H1 (cell line): ENCODE results near the gene MYO16. TPM values are rescaled to one million over a fixed set of nuclear protein-coding genes. Genes with fewer than 3 reads are reported as not detected.

Experiments used
- CTCF ChIA-PET: fragments of 300-600 bp; sonication (Branson Sonifier 250); formaldehyde crosslinking; loops from one replicate; lab custom pipeline; 2021; ENCODE audit not compliant: partially characterized antibody; lab: Charles Lee
- POLR2A ChIA-PET: fragments of 300-600 bp; sonication (Branson Sonifier 250); formaldehyde crosslinking; loops from one replicate; lab custom pipeline; 2021; ENCODE audit warnings: inconsistent platforms; ENCODE audit not compliant: partially characterized antibody; lab: Charles Lee
- DNase-seq, 2 experiments: peaks; one replicate each; pipeline versions ENCODE4 v3.0.0 to v3.0.0-alpha.2; 2010 to 2022; ENCODE audit warnings: low spot score in 2 of 2, low read depth in 1 of 2, mixed read lengths in 1 of 2
- FAIRE-seq: peaks from 2 replicates; lab custom pipeline; 2011; peaks lifted over from hg19 to GRCh38; lab: Jason Lieb, UNC
- H2AFZ ChIP-seq: 2 replicates; pipeline ENCODE4 v1.8.1; 2012; ENCODE audit warnings: low read length, inconsistent platforms
- H2AK5ac ChIP-seq: 2 replicates; pipeline ENCODE4 v1.6.1; 2013; ENCODE audit warnings: low read depth, low read length
- H2BK120ac ChIP-seq: replicated peaks from 2 replicates; pipeline ENCODE3; 2013; ENCODE audit warnings: low read depth, low read length, inconsistent platforms
- H2BK12ac ChIP-seq: 2 replicates; pipeline ENCODE4 v1.6.1; 2013; ENCODE audit warnings: low read depth, low read length
- H2BK15ac ChIP-seq: 2 replicates; pipeline ENCODE4 v1.6.1; 2013; ENCODE audit warnings: low read length
- H2BK20ac ChIP-seq: 2 replicates; pipeline ENCODE4 v1.6.1; 2013; ENCODE audit warnings: low read length
- H2BK5ac ChIP-seq: 2 replicates; pipeline ENCODE4 v1.6.1; 2013; ENCODE audit warnings: low read depth, low read length
- H3K14ac ChIP-seq: 2 replicates; pipeline ENCODE4 v1.6.1; 2013; ENCODE audit warnings: inconsistent platforms; ENCODE audit not compliant: insufficient read length
- H3K18ac ChIP-seq: 2 replicates; pipeline ENCODE4 v1.6.1; 2013; ENCODE audit warnings: low read length; ENCODE audit errors: extremely low read depth
- H3K23ac ChIP-seq: 2 replicates; pipeline ENCODE4 v1.6.1; 2013; ENCODE audit warnings: inconsistent platforms; ENCODE audit not compliant: insufficient read length
- H3K23me2 ChIP-seq: 2 replicates; pipeline ENCODE4 v1.6.1; 2013; ENCODE audit warnings: low read depth, low read length
- H3K27ac ChIP-seq: 2 replicates; pipeline ENCODE4 v1.6.1; 2011; ENCODE audit warnings: low read depth, low read length, inconsistent platforms
- H3K27me3 ChIP-seq, 4 experiments: replicated peaks in 1 of 4; 1 replicate in 1 of 4; 2 replicates in 3 of 4; pipeline versions ENCODE4 v1.6.1 to v1.8.1; 2011 to 2013; ENCODE audit warnings: low read length in 3 of 4, mild to moderate bottlenecking in 3 of 4, inconsistent platforms in 2 of 4, mixed read lengths in 2 of 4, moderate library complexity in 1 of 4; ENCODE audit not compliant: control insufficient read depth in 3 of 4, insufficient read depth in 3 of 4; ENCODE audit errors: extremely low read depth in 1 of 4
- H3K36me3 ChIP-seq, 4 experiments: 2 replicates each; pipeline versions ENCODE4 v1.6.1 to v1.8.1; 2011 to 2013; ENCODE audit warnings: mild to moderate bottlenecking in 4 of 4, low read length in 3 of 4, moderate library complexity in 2 of 4, control low read depth in 1 of 4, inconsistent platforms in 1 of 4; ENCODE audit not compliant: insufficient read depth in 4 of 4, control insufficient read depth in 2 of 4
- H3K4ac ChIP-seq: replicated peaks from 2 replicates; pipeline ENCODE3; 2013; ENCODE audit warnings: low read length, low read depth, mixed read lengths, inconsistent platforms; ENCODE audit not compliant: insufficient read length
- H3K4me1 ChIP-seq, 4 experiments: replicated peaks in 1 of 4; 1 replicate in 1 of 4; 2 replicates in 3 of 4; pipeline versions ENCODE4 v1.6.1 to v1.8.1; 2011 to 2013; ENCODE audit warnings: low read length in 3 of 4, inconsistent platforms in 2 of 4, mixed read lengths in 1 of 4; ENCODE audit not compliant: insufficient read depth in 4 of 4, control insufficient read depth in 3 of 4
- H3K4me2 ChIP-seq, 2 experiments: 2 replicates each; pipeline versions ENCODE4 v1.6.1 to v1.8.1; 2011 to 2013; ENCODE audit warnings: low read depth in 2 of 2, low read length in 2 of 2, control low read depth in 1 of 2, inconsistent platforms in 1 of 2, mild to moderate bottlenecking in 1 of 2; ENCODE audit not compliant: insufficient read depth in 1 of 2
- H3K4me3 ChIP-seq, 4 experiments: fragments of 200-600, 300-600 bp in 1 of 4; sonication (generic), shearing (Covaris generic), sonication (Bioruptor Twin) in 1 of 4; 2 replicates each; pipeline versions ENCODE4 v1.5.1 to v1.8.1; 2011 to 2016; ENCODE audit warnings: low read length in 4 of 4, low read depth in 3 of 4, control low read depth in 2 of 4, inconsistent platforms in 2 of 4, mild to moderate bottlenecking in 2 of 4, mixed read lengths in 1 of 4, moderate library complexity in 1 of 4; ENCODE audit not compliant: insufficient read depth in 2 of 4; ENCODE audit errors: extremely low read depth in 1 of 4
- H3K56ac ChIP-seq: replicated peaks from 2 replicates; pipeline ENCODE3; 2013; ENCODE audit warnings: low read depth, mild to moderate bottlenecking, mixed read lengths, low read length, inconsistent platforms; ENCODE audit not compliant: insufficient read length
- H3K79me1 ChIP-seq: 2 replicates; pipeline ENCODE4 v1.6.1; 2013; ENCODE audit warnings: low read depth, low read length, control low read depth
- H3K79me2 ChIP-seq, 2 experiments: 2 replicates each; pipeline versions ENCODE4 v1.6.1 to v1.8.1; 2012 to 2013; ENCODE audit warnings: low read length in 2 of 2, mild to moderate bottlenecking in 2 of 2, inconsistent platforms in 1 of 2; ENCODE audit not compliant: insufficient read depth in 2 of 2, control insufficient read depth in 1 of 2
- H3K9ac ChIP-seq, 4 experiments: replicated peaks in 1 of 4; 1 replicate in 1 of 4; 2 replicates in 3 of 4; pipeline versions ENCODE4 v1.6.1 to v1.8.1; 2011 to 2013; ENCODE audit warnings: low read depth in 3 of 4, low read length in 3 of 4, control low read depth in 2 of 4, mild to moderate bottlenecking in 2 of 4, moderate library complexity in 2 of 4, inconsistent platforms in 1 of 4; ENCODE audit errors: extremely low read depth in 1 of 4
- H3K9me3 ChIP-seq, 2 experiments: 2 replicates each; pipeline versions ENCODE4 v1.6.1 to v1.8.1; 2012 to 2013; ENCODE audit warnings: mild to moderate bottlenecking in 2 of 2, moderate library complexity in 2 of 2, control low read depth in 1 of 2, inconsistent platforms in 1 of 2, low read depth in 1 of 2, low read length in 1 of 2, mixed read lengths in 1 of 2; ENCODE audit not compliant: insufficient read depth in 2 of 2
- H4K20me1 ChIP-seq, 2 experiments: replicated peaks in 1 of 2; 2 replicates each; pipeline versions ENCODE3 to v1.8.1; 2011 to 2013; ENCODE audit warnings: inconsistent platforms in 2 of 2, low read length in 2 of 2, mild to moderate bottlenecking in 1 of 2; ENCODE audit not compliant: insufficient read depth in 2 of 2, control insufficient read depth in 1 of 2
- H4K5ac ChIP-seq: 2 replicates; pipeline ENCODE4 v1.6.1; 2013; ENCODE audit warnings: low read length, low read depth, mixed read lengths, inconsistent platforms; ENCODE audit not compliant: insufficient read length
- H4K8ac ChIP-seq: 2 replicates; pipeline ENCODE4 v1.8.0; 2013; ENCODE audit warnings: mild to moderate bottlenecking, moderate library complexity, low read length, inconsistent platforms; ENCODE audit not compliant: insufficient read depth; ENCODE audit errors: extremely low read depth
- H4K91ac ChIP-seq: replicated peaks from 2 replicates; pipeline ENCODE3; 2013; ENCODE audit warnings: low read length, mixed read lengths, inconsistent platforms; ENCODE audit not compliant: insufficient read length
- GABPA ChIP-seq: IDR thresholded peaks from 2 replicates; pipeline ENCODE4 v1.6.1; 2011; ENCODE audit warnings: mild to moderate bottlenecking, low read length, moderate library complexity, borderline replicate concordance; ENCODE audit not compliant: insufficient read depth
- POLR2AphosphoS5 ChIP-seq: IDR thresholded peaks from 2 replicates; pipeline ENCODE4 v1.6.1; 2011; ENCODE audit warnings: low read depth, low read length
- POU5F1 ChIP-seq: IDR thresholded peaks from 2 replicates; pipeline ENCODE4 v1.6.1; 2011; ENCODE audit warnings: low read depth, mild to moderate bottlenecking, low read length, moderate library complexity
- RAD21 ChIP-seq, 2 experiments: IDR thresholded peaks in 1 of 2; conservative IDR thresholded peaks in 1 of 2; 2 replicates each; pipeline ENCODE4 v1.6.1; 2011; ENCODE audit warnings: low read depth in 2 of 2, low read length in 2 of 2, improper control_type of control experiment in 1 of 2, inconsistent platforms in 1 of 2, mild to moderate bottlenecking in 1 of 2, moderate library complexity in 1 of 2
- SP4 ChIP-seq: IDR thresholded peaks from 2 replicates; pipeline ENCODE4 v1.6.1; 2012; ENCODE audit warnings: low read length, inconsistent platforms
- WGBS, 2 experiments: shearing (Covaris generic) in 1 of 2; methylation state at CpG; one replicate each; pipeline versions ENCODE4 v1.1.6 to v1.1.7; 2013 to 2015; ENCODE audit warnings: low lambda C conversion rate in 2 of 2, mixed read lengths in 2 of 2, inconsistent platforms in 1 of 2, low coverage in 1 of 2, missing lambda C conversion rate in 1 of 2; ENCODE audit not compliant: insufficient replicate concordance in 2 of 2, insufficient coverage in 1 of 2, insufficient read length in 1 of 2; ENCODE audit errors: extremely low coverage in 1 of 2, missing lambda C conversion rate in 1 of 2; 5-methylcytosine and 5-hydroxymethylcytosine counted together
- polyA plus RNA-seq, 7 experiments: library from polyadenylated mRNA; depleted of rRNA in 3 of 7; stranded (reverse) in 5 of 7; unstranded in 2 of 7; fragments of >200 nt in 5 of 7; fragments of 200-250 nt in 2 of 7; gene quantifications; 1 replicate in 5 of 7; 2 replicates in 1 of 7; 4 replicates in 1 of 7; pipeline versions ENCODE4 v1.2.1 to v1.2.3, GENCODE V29; 2011 to 2013; ENCODE audit warnings: missing spikeins in 2 of 7, mixed read lengths in 2 of 7
- total RNA-seq: library from RNA; stranded (reverse); fragmentation: NEBNext Ultra II Directional; extraction: Animal tissue kit (Norgen Biotek cat#: 25700); gene quantifications from 2 replicates; pipeline ENCODE4 v1.2.1, GENCODE V29; 2021

Gene MYO16
- total and polyA plus RNA-seq, 2 of the 8 experiments (the other 6 are each of a cell fraction or from before 2014, with no cell fraction given), result 0.02 to 0.22 TPM

DNA sequence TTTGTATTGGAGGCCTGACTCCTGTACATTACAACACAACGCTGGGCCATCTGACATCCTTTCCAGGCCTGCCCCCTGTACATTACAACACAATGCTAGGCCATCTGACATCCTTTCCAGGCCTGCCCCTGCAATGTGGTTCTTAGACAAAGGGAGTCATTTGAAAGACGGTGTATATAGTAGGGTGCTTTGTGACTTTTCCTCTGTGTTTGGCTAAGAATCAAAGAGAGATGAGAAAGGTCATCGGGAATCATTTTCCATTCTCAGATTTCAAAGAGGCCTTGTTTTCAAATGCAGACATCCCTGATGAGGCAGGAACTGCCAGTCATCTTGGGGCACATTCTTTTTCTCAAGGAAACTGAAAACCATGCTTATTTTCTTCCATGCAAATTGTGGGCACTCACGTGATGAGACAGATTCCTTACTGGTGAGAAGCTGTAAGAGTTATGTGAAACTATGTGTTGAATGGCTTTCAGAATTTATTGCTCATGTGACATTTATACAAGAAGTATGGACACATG, 551.6 kb downstream of the MYO16 start:
- no peak overlapping the region for H3K18ac ChIP-seq
- no peak overlapping the region for H3K4me3 ChIP-seq
- DNase-seq (no peak), FAIRE-seq (no peak)
- no peak overlapping the region for H3K4me2 ChIP-seq
- no peak overlapping the region for H3K9ac ChIP-seq
- 58% methylated on average over 4 of the region's 4 CpGs; no CpG with 5 or more reads in 1 of the 2 experiments for WGBS, 2 experiments
- H4K20me1 ChIP-seq, result no peaks in the 10 kb centered on the region
- H3K4me1 ChIP-seq, result peaks cover 0 to 6% (median 3%) of the 10 kb centered on the region in 4 experiments; a peak in 2 of 7 replicates
- H3K4ac ChIP-seq, result no peak overlapping the region
- H2BK20ac ChIP-seq, result no peak overlapping the region
- no peak overlapping the region for H2BK120ac ChIP-seq
- no peak overlapping the region for H2BK5ac ChIP-seq
- H4K8ac ChIP-seq, result no peak overlapping the region
- no peak overlapping the region for H2BK12ac ChIP-seq
- H3K79me2 ChIP-seq, result no peaks in the 10 kb centered on the region
- H3K14ac ChIP-seq, result no peak overlapping the region
- H3K9me3 ChIP-seq, result no peaks in the 10 kb centered on the region
- ChIA-PET POLR2A (no interaction called here), CTCF (no interaction called here)
- H4K91ac ChIP-seq, result no peak overlapping the region
- H3K27me3 ChIP-seq, result no peaks in the 10 kb centered on the region
- H3K79me1 ChIP-seq, result no peaks in the 10 kb centered on the region
- H3K23me2 ChIP-seq, result no peaks in the 10 kb centered on the region
- no peak overlapping the region for H3K23ac ChIP-seq
- H2AK5ac ChIP-seq, result no peak overlapping the region
- no peak overlapping the region for H3K27ac ChIP-seq
- H3K56ac ChIP-seq, result no peak overlapping the region
- no peaks in the 10 kb centered on the region for H3K36me3 ChIP-seq
- no peak overlapping the region for H2BK15ac ChIP-seq
- H2AFZ ChIP-seq, result peak overlapping the region; percentile 80
- no peak overlapping the region for H4K5ac ChIP-seq
- no peak for TF ChIP-seq POLR2AphosphoS5
- TF ChIP-seq POU5F1, result no peak
- TF ChIP-seq RAD21 (IDR thresholded peaks at IDR 0.05 in 1 of 2, conservative IDR thresholded peaks at IDR 0.05 in 1 of 2; ENCODE audit: low read depth in 2 of 2, low read length in 2 of 2), result no peak
- no peak for TF ChIP-seq GABPA
- TF ChIP-seq SP4, result no peak
